Lung (tissue), 12 donors: ENCODE data around the gene FFAR3. TPM values are rescaled to one million over a fixed set of nuclear protein-coding genes. Genes with fewer than 3 reads are reported as not detected.
"Not testable (repeated sequence)": the region's sequence is repeated elsewhere in the genome, so short reads cannot be mapped to it uniquely, and the experiment has no call there.

ENCODE experiments used
- ATAC-seq: fragments of 200-7000 bp; cut with Tn5 transposase; one replicate; pipeline ENCODE4 v1.9.1; 2020; ENCODE audit warnings: moderate number of reproducible peaks; ENCODE audit not compliant: insufficient read depth, low FRiP score
- DNase-seq, 3 donors: peaks; one replicate each; pipeline ENCODE4 v3.0.0-alpha.2; 2013 to 2017
- H3K27ac ChIP-seq, 2 donors: one replicate each; pipeline ENCODE4 v1.5.1; 2013; ENCODE audit warnings: mild to moderate bottlenecking in 2 of 2, moderate library complexity in 2 of 2, control low read depth in 1 of 2, inconsistent platforms in 1 of 2, low read depth in 1 of 2, low read length in 1 of 2
- H3K27me3 ChIP-seq, 3 donors: one replicate each; pipeline ENCODE4 v1.5.1; 2013; ENCODE audit warnings: low read length in 2 of 3; ENCODE audit not compliant: control insufficient read depth in 3 of 3, insufficient read depth in 3 of 3
- H3K36me3 ChIP-seq, 4 donors: one replicate each; pipeline ENCODE4 v1.5.1; 2013; ENCODE audit warnings: low read length in 4 of 4, mild to moderate bottlenecking in 1 of 4, moderate library complexity in 1 of 4; ENCODE audit not compliant: control insufficient read depth in 4 of 4, insufficient read depth in 4 of 4
- H3K4me1 ChIP-seq, 5 donors: one replicate each; pipeline ENCODE4 v1.5.1; 2013; ENCODE audit warnings: low read length in 5 of 5, mild to moderate bottlenecking in 2 of 5, moderate library complexity in 1 of 5; ENCODE audit not compliant: control insufficient read depth in 5 of 5, insufficient read depth in 5 of 5
- H3K4me3 ChIP-seq: one replicate; pipeline ENCODE4 v1.5.1; 2013; ENCODE audit warnings: mild to moderate bottlenecking, control low read depth, moderate library complexity
- H3K9ac ChIP-seq, 2 donors: one replicate each; pipeline ENCODE4 v1.5.1; 2013; ENCODE audit warnings: low read length in 2 of 2, control low read depth in 1 of 2; ENCODE audit not compliant: insufficient read depth in 1 of 2
- H3K9me3 ChIP-seq, 4 donors: one replicate each; pipeline ENCODE4 v1.5.1; 2013; ENCODE audit warnings: low read length in 3 of 4, mild to moderate bottlenecking in 1 of 4, moderate library complexity in 1 of 4; ENCODE audit not compliant: control insufficient read depth in 4 of 4, insufficient read depth in 3 of 4
- CTCF ChIP-seq: IDR thresholded peaks from 2 replicates; pipeline ENCODE4 v1.5.1; 2012; ENCODE audit warnings: mild to moderate bottlenecking; ENCODE audit errors: control extremely low read depth, extremely low read depth
- WGBS, 2 donors: extraction: QIAGEN DNeasy Blood & Tissue Kit; methylation state at CpG; one replicate each; pipeline ENCODE4 v1.1.7; 2013; 5-methylcytosine and 5-hydroxymethylcytosine counted together
- polyA plus RNA-seq, 2 donors: library from polyadenylated mRNA; stranded (reverse); fragments of 200-250 nt; gene quantifications; one replicate each; pipeline ENCODE4 v1.2.1, GENCODE V29; 2013
- total RNA-seq, 2 donors: library from RNA; depleted of rRNA in 1 of 2; stranded (reverse); fragments of >200 nt in 1 of 2; gene quantifications; one replicate each; pipeline ENCODE4 v1.2.1, GENCODE V29; 2014 to 2021
- donor health status: control.
- donor health status: control.
- donor health status: Bipolar disorder and iron deficiency.
- donor health status: healthy.
- donor health status: DM: yes; HTN: yes; CAD: no.

Gene FFAR3
- total and polyA plus RNA-seq, 4 donors, result 0.06 to 20.9 (median 0.40) TPM

- no peak for ATAC-seq
- peaks cover 0 to 3% (median 0%) of the 10 kb centered on the region in 5 donors for H3K4me1 ChIP-seq
- peak in 2 of 3 donors; percentile 6 to 45 for DNase-seq
- H3K36me3 ChIP-seq, result no peaks in the 10 kb centered on the region
- 82 to 88% methylated on average over 12 of the region's 12 CpGs for WGBS, 2 donors
- no peaks in the 10 kb centered on the region for H3K27me3 ChIP-seq
- no peak for TF ChIP-seq CTCF
- no peak overlapping the region for H3K9ac ChIP-seq
- H3K9me3 ChIP-seq, result no peaks in the 10 kb centered on the region
- no peak overlapping the region for H3K27ac ChIP-seq
- H3K4me3 ChIP-seq, result no peak overlapping the region
These were observed 17.4 kb downstream of the FFAR3 start for GRCh38 chr19:35375505-35376307.

- no peaks in the 10 kb centered on the region for H3K36me3 ChIP-seq
- no peak for TF ChIP-seq CTCF
- H3K27ac ChIP-seq, result no peak overlapping the region
- H3K4me1 ChIP-seq, result peaks cover 0 to 3% (median 0%) of the 10 kb centered on the region in 5 donors
- H3K9me3 ChIP-seq, result no peaks in the 10 kb centered on the region
- DNase-seq (no peak), ATAC-seq (no peak)
- H3K9ac ChIP-seq, result no peak overlapping the region
- WGBS, 2 donors, result 25 to 52% methylated on average over 1 of the region's 1 CpG
- H3K4me3 ChIP-seq, result no peak overlapping the region
- no peaks in the 10 kb centered on the region for H3K27me3 ChIP-seq
These were observed 19.4 kb downstream of the FFAR3 start for GRCh38 chr19:35377656-35378055.

- H3K4me1 ChIP-seq, result peaks cover 0 to 3% (median 0%) of the 10 kb centered on the region in 5 donors
- H3K4me3 ChIP-seq, result no peak overlapping the region
- H3K27ac ChIP-seq, result no peak overlapping the region
- WGBS, 2 donors, result 95% methylated on average over 3 of the region's 3 CpGs
- no peaks in the 10 kb centered on the region for H3K27me3 ChIP-seq
- H3K9ac ChIP-seq, result no peak overlapping the region
- H3K36me3 ChIP-seq, result no peaks in the 10 kb centered on the region
- no peaks in the 10 kb centered on the region for H3K9me3 ChIP-seq
- no peak for DNase-seq
- TF ChIP-seq CTCF, result no peak
- ATAC-seq, result no peak
These were observed 20.1 kb downstream of the FFAR3 start for GRCh38 chr19:35378356-35378755.

GRCh38 chr19:35379545-35379944 is 21.3 kb downstream of the FFAR3 start:
- not testable (repeated sequence) for H3K9ac ChIP-seq, DNase-seq, H3K27ac ChIP-seq, ATAC-seq, H3K9me3 ChIP-seq, H3K4me1 ChIP-seq, H3K27me3 ChIP-seq, H3K4me3 ChIP-seq, H3K36me3 ChIP-seq
- WGBS, 2 donors, result 83 to 95% methylated on average over 5 of the region's 5 CpGs
